Activated CD4-positive, alpha-beta T cell treated with anti-CD3 and anti-CD28 coated beads, Interleukin-2, Interleukin-4, amounts not matched to agents 100 ng/mL and 50 ng/mL, durations not matched to agents 16 hours and 8 hours (primary cell): ENCODE results near the gene IKZF2.
"Not testable (repeated sequence)": the region's sequence is repeated elsewhere in the genome, so short reads cannot be mapped to it uniquely, and the experiment has no call there.

Experiments
- DNase-seq: peaks from one replicate; pipeline ENCODE4 v3.0.0-alpha.2; 2020; ENCODE audit warnings: low spot score

IKZF2 gene

DNA sequence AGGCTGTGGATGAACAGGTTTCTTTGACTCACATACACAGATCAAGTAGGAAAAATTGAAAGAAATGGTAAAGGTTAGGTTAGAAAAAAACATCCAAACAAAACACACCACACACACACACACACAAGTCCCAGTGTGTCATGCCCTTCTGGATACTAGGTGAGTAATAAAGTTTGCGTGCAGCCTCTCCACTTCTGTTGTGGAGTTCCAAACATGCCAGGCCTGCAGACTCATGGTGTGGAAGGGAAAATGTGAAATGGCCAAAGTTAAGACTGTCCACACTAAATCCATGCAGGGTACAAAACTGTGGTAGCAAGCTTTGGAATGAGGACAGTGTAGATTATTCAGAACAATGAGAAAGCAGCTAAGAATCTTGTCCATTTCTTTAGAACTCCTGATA is 114.6 kb downstream of the IKZF2 start:
- DNase-seq = no peak

DNA sequence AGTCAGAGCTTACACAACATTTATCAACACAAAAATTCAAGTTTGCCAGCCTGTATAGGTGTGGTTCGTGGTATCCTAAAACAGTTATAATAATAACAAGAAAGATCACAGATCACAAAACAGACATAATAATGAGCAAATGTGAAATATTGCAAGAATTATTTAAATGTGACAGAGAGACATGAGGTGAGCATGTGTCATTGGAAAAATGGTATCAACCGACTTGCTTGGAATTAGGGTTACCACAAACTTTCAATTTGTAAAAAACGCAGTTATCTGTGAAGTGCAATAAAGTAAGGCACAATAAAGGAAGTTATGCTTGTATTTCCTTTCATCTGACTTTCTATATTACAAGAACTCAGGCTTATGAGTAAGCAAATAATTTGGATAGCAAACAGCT is 116.8 kb downstream of the IKZF2 start:
- DNase-seq = peak; percentile 20

DNA sequence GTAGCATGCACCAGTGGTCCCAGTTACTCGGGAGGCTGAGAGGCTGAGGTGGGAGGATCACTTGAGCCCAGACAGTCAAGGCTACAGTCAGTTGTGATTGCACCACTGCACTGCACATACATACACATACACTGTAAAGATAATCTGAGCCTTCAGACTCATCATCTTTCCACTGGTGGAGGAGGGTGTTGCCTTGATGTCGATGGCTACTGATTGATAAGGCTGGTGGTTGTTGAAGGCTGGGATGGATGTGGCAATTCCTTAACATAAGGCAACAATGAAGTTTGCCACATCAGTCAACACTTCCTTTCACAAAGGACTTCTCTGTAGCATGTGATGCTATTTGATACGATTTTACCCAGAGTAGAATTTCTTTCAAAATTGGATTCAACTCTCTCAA is 118.8 kb downstream of the IKZF2 start:
- DNase-seq = no peak

DNA sequence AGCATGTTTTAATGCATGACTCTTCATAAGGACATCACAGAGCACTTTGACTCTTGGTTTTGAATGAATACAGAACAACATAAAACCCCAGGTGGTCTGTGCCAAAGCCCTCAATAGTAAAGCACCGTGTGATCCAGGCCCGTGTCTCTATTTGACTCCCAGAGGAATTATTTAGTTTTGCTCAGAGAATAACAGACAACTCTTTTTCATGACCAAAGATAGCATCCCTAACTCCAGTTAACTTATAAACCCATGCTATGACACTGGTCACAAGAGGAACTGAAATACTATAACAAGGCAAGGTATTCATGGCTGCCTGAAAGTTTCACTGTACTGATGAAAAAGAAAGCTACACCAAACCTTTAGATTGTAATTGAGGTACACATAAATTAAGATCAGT is 128.4 kb downstream of the IKZF2 start:
- DNase-seq = no peak

DNA sequence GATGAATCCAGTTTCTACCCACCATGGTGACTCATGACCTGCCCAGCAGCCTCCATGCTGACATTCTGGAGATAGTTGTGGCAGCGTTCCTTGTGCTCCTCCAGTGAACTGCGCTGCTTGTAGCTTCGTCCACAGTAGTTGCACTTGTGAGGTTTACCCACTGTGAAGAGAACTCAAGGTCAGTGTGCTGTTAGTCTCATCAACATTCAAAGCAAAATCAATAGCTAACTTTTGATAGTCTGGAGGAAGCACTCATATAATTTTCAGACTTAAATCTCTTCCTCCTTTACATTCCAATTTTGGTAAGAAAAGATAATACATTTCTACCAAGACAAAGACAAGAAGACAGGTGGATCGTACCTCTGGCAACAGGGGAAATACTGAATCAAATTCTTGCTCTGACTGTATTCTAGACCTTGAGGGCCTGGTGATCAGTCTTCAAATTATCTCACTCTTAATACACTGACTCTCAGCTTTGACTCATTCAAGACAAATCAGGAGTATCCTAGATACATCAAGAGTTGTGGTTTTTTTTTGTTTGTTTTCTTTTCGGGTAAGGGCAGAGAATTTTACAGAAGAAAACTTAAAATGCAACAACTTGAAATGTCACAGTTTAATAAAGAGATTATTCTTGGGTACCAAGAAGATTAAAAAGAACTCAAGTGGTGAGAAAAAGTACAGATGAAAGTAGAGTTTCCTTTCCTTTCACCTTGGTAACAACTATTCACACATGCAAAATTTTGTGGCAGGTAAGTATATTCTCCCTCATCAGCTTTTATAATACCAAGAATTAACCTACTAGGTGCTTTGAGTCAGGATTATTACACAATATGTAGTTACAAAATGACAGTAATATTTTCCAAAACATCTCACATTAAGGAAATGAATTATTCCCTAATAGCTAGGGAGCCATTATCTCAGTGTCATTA is 129.2 kb downstream of the IKZF2 start:
- DNase-seq = peak; percentile 71

DNA sequence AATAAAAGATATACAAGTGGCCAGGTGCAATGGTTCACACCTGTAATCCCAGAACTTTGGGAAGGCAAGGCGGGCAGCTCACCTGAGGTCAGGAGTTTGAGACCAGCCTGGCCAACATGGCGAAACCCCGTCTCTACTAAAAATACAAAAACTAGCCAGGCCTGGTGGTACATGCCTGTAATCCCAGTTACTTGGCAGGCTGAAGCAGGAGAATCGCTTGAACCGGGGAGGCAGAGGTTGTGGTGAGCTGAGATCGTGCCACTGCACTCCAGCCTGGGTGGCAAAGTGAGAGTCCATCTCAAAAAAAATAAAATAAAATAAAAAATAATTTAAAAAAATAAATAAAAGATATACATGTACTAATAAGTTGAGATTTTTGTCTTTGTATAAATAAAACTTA is 130.5 kb downstream of the IKZF2 start:
- not testable (repeated sequence) for DNase-seq

DNA sequence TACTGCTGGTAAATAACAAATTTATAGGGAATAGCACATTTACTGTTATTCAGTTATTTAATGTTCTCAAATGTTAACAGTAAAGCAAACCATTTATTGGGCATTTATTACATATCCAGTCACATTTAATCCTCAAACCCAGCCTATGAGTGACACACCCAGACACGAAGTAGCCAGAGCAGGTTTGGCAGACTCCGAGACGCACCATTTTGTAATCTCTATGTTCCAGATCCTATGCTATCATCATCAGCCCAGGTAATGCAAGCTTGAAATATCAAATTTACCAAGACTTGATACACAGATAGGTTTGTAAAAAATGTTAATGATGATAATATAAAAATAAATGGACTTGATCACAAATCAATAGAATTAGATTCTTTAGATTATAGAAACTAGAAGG is 131.1 kb downstream of the IKZF2 start:
- no peak for DNase-seq

DNA sequence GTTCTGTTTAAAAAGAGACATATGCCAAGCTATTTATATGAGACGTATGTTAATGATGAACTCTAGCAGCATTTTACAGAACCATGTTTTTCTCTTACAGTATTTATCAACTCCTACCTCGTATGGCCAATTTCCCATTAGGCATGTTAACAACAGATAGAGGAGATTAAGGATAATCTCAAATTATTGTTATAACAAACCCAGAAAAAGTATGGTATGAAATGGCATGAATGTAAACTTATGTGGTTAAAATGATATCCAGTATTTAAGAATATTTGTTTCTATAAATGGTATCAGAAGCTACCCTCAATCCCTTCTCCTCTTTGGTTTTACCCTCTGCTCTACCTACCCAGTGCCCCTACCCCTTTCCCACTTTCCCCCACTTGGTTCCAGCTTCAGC is 132.0 kb downstream of the IKZF2 start:
- DNase-seq = no peak

DNA sequence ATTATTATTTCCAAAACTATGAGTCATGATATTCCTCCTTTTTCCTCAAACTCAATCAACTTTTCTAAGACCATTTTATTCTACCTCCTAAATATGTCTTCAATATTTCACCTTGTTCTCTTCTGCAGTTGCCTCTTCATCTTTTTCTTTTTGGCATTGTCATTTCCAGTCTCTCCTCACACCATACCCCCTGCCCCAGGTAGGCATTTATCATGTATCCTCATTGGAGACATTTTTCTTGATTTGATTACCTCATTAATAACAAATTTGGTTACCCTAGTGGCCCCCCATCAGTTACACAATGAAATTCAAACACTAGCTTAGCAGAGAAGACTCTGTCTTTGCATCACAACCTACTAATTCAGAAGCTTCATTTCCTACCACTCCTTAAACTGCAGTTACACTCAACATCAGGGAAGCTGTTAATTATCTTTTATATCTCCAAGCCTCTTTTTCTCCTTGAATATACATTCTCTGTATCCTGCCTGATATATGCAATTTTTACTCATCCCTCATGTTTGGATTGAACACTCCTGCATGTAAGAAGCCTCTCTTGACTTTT is 133.0 kb downstream of the IKZF2 start:
- no peak for DNase-seq

DNA sequence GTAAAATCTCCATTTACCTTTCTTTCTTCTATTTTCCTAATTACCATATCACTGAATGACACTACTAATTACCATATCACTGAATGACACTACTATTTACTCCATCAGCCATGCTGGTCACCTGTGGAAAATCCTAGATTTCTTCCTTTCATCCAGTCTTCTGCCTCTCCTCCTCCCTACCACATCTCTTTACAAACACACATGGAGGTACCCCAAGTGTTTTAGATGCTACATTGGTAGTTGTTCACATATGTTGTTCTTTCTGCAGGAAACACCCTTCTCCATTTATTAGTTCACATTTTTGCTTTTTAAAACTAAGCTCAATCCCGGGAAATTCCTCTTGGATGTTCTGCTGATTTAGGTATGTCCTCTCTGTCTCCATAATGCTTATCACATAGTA is 134.0 kb downstream of the IKZF2 start:
- no peak for DNase-seq

DNA sequence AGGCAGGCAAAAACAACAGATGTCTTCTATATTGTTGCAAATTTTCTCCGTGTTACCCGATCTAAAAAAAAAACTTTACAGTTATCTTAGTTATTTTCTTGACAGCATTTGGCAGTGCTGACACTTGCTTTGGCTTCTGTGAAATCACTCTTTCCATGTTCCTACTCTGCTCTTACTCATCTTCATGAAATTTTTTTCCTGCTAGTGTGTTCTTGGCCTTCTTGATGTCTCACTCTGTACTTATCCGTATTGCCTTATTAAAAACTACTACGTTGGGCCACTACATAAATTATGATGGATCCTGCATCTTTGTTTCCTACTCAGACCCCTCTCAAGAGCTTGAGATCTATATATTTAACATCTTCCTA is 134.4 kb downstream of the IKZF2 start:
- DNase-seq = no peak

DNA sequence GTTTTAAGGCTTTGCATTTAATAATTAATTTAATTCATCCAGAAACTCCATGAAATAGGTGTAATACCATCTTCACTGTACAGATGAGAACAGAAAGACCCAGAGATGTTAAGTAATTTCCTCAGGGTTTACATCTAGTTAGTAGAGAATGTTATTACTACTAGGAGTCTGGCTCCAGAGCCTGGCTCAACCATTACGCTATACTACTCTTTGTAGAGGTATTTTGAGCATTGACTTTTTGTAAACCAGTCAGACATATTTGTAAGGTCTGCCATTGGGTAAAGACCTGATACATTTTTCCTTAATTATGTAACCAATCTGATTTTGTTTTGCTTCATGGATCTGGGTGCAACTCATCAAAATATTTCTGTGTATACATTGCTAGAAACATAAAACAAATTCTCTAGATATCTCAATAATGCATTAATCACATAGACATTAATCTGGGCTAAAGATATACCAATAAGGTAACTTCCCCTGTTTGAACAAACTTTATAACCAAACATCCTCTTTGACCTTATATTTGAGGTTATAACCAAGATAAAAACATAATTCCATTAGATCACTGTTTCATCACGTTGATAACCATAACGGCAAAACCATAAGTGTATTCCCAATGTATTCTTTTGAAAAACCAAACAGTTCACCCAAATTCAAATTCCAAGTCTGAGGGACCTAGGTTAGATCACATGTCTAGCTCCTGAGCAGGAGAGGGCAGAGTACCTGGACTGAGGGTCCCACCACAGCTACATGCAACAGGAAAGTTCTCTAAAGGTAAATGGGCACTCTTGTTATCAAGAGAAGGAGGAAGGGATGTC is 135.0 kb downstream of the IKZF2 start:
- no peak for DNase-seq

DNA sequence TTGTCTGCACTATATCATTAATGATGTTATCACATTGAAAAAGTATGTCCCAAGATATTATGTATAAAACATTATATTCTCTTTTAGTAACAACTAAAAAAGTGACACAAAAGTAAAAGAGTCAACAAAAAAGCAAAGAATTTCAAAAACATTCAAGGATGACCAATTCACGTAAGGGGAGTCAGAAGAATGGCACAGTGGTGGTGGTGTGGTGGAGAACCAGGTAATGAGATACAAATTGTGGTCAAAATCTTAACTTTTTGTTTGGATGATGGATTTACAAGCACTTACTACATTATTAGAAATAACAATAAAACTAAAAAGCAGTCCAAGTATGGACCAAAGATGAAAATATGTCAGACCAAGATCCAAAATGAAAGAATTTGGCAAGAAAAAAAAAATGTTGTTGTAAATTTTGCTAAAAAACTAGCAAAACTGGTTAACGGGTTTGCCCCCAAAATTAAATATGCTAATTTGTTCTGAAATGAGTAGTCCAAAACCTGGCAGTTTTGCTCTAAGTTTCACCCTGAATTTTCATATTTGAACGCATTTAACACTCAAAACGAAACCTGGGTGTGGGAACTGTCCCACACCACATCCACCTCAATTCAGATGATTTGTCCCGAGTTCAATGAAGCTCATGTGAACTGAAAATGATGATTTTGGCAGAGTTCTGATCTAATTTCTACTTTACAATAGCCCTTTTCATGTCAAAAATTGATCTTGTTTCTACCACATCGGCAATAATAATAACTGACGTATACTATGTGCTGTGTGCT is 135.8 kb downstream of the IKZF2 start:
- DNase-seq = peak; percentile 89

DNA sequence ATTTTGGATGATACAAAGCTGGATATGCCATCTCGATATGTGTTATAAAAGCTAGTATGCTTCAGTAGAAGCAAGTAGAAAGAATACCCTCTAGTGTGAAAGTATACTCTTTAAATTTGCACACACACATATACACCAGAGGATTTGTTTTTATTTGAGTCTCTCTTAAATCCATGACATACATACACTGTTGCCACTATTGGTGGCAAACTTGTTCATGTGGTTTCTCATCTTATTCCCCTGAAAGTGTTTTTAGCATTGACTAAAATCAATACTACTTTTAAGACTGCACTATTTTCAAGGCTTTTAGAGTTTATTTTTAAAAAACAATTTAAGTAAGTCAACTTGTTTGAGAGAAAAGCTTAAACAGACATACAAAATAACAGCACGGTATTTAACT is 137.4 kb downstream of the IKZF2 start:
- peak; percentile 19 for DNase-seq

DNA sequence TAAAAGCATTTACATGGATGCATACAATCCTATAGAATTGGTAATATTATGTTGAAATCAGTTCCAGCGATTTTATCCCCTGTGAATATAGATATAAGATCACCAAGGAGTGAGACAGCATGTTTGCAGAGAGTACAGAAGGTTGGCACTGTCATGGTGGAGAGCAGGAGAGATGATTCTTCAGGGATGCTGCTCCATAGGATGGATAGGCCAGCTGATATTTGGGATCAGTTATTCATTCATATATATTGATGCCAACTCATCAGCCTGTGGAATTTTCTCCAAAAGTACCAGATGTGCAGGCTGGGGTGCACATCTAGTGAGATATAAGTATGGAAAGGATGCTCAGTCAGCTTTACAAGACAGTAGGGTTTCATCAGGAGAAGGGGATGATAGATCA is 139.9 kb downstream of the IKZF2 start:
- DNase-seq = no peak

DNA sequence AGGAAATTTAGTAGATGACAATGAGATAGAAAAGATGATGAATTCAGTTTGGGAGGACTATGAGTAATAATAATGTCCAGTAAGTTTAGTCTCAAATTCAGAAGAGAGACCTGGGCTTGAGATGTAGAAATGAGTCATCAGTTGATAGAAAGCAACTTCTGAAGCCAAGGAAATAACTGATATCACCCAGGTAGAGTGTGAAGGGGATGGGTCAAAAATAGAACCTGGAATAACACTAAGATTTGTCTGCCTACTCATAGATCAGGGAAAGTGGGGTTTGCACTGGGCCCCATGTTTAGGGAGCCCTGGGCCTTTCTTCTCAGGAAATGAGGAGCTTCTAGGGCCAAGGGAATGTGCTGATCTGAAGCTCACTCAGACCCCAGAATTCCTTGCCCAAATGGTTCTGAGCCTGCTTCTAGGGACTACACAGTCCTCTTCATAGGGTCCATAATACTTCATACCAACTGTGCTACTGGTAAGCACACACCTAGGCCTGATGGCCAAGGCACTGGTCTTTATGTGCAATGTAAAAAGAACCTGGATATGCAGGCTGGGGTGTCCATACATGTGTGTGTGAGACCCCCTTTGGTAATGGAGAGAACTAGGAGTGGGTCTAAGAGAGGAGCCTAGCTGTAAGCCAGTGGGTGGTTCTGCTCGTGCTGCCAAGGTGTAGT is 141.2 kb downstream of the IKZF2 start:
- DNase-seq = peak; percentile 6

DNA sequence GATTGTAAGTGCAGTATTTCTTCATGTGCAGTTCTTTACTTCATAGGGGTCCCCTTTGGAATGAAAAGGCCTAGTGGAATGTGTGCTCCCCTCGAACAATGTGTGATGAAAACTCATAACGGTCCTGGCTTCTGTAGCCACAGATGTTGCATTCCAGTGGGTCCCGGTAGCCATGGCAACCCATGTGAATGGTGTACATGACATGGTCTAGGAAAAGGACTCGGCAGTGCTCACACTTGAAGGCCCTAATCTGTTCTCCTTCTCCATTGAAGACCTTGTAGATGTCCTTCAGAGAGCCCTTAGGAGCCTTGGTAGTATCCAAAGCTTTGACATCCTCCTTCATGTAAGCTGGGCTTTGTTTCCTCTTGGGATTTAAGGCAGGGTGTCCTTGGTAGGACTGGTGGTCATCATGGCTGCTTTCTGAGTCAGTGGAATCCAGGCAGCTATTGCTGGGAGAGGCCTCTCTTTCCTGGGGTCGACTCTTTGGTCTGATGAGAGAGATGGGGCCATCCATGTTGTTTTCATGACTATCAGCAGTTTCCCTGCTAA is 144.0 kb downstream of the IKZF2 start:
- DNase-seq = no peak

DNA sequence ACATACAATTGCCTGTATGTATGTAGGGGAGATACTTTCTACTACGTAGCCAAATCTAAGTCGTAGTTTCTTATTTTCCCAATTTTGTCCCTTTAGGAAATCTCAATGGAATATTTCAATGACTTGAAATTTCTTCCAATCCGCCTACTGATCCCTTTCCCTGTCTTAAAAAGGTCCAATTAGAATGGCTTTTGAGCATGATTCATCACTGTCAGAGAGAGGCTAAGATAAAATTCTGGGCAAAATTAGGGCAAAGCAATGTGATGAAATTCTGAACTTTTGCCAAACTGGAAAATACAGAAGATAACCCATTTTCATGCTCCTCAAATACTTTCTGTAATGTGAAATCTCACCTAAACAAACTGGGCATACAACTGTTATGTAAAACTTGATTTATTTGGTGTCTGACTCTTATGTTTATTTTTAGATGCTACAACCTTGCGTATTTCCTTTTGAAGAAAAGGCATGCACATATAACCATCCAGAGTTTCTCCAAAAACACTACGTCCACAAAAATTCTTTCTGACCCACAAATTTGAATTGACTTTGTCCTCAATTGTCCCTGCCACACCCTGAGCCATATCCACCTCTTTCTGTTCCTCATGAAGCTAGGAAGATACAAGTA is 147.1 kb downstream of the IKZF2 start:
- DNase-seq = no peak

DNA sequence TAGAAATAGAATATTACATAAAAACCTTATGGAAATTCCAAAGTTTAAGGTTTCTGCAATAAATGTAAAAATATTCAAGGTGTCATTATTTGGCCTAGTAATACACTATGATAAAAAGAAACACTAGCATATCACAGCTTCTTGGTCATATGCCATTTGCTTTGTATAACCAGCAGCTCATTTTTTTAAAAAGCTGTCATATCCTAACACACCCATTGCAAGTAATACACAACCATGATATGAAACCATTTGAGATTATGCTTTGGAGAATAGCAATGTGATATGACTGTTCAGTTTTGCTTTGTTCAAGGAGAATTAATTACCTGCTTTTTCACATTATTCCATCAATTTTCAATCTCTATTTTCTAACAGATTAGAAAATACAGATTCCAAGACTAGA is 149.0 kb downstream of the IKZF2 start:
- no peak for DNase-seq

DNA sequence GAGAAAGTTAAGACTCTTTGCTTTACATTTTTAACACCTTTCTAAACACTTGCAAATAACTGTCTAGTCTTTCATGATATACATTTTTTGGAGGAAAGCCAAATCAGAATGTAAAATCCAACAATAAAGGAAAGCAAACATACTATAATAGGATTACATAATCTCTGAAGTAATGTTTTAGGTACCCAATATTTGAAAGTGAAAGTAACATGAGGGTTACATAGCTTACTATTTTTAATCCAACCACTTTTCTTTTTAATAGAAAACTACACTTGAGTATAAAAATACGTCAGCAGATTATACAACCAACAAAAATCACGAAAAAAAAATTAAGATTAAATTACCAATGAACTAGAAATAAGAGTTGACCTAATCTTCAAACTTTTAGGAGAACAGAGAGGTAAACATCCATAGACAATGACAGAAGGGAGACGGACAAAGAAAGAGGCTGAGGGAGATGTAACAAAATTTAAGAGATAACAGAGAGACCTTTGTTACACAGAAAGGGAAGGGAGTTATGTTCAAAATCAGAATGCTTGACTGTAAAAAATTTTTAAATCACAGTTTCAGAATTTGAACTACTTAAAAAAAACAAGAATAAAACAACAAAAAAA is 150.0 kb downstream of the IKZF2 start:
- no peak for DNase-seq
